Activated T-cell treated with anti-CD3 and anti-CD28 coated beads for 1 hour (primary cell): ENCODE results near the gene MAPK7.

Experiments
- DNase-seq: peaks from one replicate; pipeline ENCODE4 v3.0.0-alpha.2; 2020; ENCODE audit warnings: low read depth

Gene MAPK7

GRCh38 chr17:19363460-19364035 is 14.8 kb upstream of the MAPK7 start:
- no peak for DNase-seq

- DNase-seq = no peak
These were observed 13.4 kb upstream of the MAPK7 start for GRCh38 chr17:19364699-19365498.

GRCh38 chr17:19365499-19365817 is 12.8 kb upstream of the MAPK7 start:
- DNase-seq = no peak

DNA sequence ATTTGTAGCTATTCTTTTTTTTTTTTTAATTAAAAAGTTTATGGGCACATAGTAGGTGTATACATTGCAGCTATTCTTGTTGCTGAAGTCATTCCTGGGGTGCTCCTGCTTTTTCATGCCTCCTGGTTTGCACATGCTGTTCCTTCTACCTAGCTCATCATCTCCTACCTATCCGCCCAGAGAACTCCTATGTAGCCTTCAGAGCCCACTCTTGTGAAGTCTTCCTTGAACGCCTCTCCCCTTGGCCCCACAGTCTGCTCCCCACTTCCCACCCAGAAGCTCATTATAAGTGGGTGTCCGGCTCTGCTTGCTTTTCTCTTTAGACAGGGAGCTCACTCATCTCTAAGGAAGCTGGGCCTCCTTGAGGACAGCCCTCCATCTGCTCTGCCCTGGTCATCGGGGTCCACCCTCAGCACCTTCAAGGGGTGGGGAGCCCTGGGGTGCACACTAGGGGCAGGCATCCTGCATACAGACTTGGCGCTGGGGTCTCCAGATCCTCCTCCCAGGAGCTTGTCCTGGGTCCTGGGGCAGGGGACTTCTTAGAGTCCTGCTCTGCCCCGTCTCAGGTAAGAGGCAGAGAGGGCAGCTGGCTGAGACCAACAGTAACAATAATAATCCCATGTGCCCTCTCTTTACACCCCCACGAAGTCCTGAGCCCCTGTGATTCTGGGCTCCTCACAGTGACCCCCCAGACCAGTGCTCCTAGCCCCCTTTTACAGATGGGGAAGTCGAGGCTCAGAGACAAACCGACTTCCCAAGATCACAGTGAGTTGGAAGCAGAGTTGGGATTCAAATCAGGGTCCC is 12.3 kb upstream of the MAPK7 start:
- no peak for DNase-seq

- DNase-seq = no peak
These were observed 11.7 kb upstream of the MAPK7 start for GRCh38 chr17:19366637-19366972.

GRCh38 chr17:19368229-19368628 is 10.1 kb upstream of the MAPK7 start:
- no peak for DNase-seq

DNA sequence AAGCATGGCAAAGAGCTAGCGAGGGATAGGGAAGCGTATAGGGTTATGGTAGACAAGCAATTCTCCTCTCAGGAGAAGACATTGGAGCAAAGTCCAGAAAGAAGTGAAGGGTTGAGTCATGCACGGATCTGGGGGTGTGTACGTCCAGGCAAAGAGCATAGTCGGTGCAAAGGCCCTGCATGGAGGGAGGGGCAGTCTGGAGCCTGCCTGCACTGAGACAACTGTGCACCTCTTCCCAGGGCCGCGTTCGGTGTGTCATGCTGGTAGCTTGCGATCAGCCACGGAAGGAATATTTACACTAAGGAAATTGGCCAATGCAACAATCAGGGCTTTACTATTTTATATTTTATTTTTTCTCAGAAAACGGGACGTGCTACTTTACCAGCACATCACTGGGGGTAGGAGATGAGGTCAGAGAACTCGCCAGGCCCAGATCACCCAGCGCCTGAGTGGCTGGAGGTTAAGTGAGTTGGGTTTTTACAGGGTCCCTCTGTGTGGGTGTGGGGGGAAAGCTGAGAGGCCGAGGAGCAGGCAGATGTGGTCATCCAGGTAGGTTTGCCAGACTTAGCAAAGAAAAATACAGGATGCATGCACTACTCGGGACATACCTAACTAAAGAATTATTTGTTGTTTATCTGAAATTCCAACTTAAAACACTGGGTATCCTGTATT is 9.1 kb upstream of the MAPK7 start:
- DNase-seq = no peak

- DNase-seq = no peak
These were observed 8.3 kb upstream of the MAPK7 start for GRCh38 chr17:19369846-19370492.

GRCh38 chr17:19370493-19370960 is 7.8 kb upstream of the MAPK7 start:
- DNase-seq = no peak

DNA sequence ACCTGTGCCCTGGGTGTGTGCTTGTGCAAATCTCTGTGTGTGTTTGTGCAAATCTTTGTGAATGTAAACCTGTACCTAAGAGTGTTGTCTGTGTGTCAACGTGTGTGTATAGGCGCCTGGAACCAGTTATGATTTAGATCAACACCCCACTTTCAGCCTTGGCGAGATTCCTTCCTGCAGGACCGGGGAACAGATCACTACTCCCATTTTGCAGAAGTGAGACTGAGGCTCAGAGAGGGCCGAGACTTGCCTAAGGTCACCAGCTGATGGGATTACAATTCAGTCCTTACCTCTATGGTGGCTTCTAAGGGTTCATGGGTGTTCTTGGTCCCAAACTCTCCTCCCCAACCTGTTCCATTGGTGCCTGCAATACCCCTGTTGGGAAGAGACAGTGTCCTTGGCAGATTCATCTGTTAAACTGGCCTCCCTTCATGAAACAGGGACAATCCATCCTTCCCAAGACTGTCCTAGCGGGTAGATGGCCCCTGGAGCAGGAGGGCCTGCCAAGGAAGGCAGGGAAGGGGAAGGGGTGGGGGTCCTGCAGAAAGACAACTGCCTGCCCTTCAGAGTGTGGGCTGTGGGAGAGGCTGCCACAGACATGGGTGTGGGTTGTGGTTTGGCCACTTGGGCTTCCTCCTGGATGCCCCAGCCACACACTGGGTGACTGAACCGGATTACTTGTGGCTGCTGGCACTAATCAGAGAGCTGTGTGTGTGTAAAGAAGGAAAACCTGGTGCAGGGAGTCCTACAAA is 6.9 kb upstream of the MAPK7 start:
- no peak for DNase-seq

- DNase-seq = no peak
These were observed 6.3 kb upstream of the MAPK7 start for GRCh38 chr17:19372011-19372370.

- no peak for DNase-seq
These were observed 5.9 kb upstream of the MAPK7 start for GRCh38 chr17:19372439-19372838.

DNA sequence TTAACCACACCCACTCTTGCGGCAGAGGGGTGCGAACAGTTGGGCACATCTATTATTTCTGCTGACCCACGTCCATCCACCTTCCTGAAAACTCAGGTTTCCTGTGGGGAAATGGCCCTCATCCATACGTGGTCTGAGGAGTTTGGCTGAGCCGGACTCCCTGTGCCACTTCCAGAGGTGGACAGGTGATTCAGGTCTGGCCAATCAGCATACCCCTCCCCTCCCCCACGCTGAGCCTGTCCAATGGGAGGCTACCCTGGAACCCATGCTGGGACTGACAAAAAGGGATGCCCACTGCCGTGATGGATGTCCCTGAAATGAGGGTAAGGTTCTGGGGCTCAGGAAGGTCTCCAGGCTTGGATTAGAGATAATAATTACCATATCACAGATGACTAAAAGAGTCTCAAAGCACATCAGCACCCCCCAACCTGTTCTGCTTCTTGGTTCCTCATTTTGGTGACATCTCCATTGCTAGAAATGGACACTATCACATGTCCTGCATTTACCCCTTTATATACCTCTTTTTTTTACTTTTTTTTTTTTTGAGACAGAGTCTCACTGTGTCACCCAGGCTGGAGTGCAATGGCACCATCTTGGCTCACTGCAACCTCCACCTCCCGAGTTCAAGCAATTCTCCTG is 5.3 kb upstream of the MAPK7 start:
- no peak for DNase-seq

GRCh38 chr17:19374136-19374535 is 4.2 kb upstream of the MAPK7 start:
- no peak for DNase-seq

DNA sequence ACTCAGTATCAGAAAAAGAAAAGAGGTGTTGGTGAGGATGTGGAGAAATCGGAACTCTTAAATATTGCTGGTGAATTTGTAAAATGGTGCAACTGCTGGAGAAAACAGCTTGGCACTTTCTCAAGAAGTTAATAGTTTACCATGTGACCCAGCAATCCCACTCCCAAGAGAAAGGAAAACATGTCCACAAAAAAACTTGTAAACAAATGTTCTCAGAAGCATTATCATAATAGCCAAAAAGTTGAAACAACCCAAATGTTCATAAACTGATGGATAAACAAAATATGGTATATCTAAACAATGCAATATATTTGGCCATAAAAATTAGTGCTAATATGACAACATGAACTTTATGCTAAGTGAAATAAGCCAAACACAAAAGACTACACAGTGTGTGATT is 2.6 kb upstream of the MAPK7 start:
- DNase-seq = no peak

DNA sequence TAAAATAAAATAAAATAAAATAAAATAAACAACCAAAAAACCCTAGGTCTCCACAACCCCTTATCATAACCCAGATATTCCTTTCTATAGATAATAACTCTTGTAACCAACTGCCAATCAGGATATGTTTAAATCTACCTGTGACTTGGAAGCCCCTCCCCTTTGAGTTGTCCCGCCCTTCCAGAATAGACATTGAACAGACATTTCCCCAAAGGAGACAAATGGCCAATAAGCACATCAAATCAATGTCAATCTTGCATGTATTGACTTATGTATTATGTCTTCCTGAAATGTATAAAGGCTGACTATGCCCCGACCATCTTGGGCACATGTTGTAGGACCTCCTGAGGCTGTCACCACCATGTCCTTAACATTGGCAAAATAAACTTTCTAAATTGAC is 1.5 kb upstream of the MAPK7 start:
- no peak for DNase-seq

GRCh38 chr17:19377602-19378415 is 489 bp upstream of the MAPK7 start:
- peak; percentile 88 for DNase-seq

GRCh38 chr17:19379361-19380065 is 1.2 kb downstream of the MAPK7 start:
- no peak for DNase-seq

DNA sequence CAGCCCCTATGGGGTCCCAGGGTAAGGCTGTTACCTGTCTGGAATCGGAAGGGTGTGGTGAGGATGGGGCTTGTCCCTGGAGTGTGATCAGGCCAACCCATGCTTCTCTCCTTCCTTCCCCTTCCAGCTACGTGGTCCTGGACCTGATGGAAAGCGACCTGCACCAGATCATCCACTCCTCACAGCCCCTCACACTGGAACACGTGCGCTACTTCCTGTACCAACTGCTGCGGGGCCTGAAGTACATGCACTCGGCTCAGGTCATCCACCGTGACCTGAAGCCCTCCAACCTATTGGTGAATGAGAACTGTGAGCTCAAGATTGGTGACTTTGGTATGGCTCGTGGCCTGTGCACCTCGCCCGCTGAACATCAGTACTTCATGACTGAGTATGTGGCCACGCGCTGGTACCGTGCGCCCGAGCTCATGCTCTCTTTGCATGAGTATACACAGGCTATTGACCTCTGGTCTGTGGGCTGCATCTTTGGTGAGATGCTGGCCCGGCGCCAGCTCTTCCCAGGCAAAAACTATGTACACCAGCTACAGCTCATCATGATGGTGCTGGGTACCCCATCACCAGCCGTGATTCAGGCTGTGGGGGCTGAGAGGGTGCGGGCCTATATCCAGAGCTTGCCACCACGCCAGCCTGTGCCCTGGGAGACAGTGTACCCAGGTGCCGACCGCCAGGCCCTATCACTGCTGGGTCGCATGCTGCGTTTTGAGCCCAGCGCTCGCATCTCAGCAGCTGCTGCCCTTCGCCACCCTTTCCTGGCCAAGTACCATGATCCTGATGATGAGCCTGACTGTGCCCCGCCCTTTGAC is 2.4 kb downstream of the MAPK7 start:
- DNase-seq = no peak
